Adrenal gland (tissue), 19 donors: ENCODE data around the gene CASKIN2. TPM values are rescaled to one million over a fixed set of nuclear protein-coding genes. Genes with fewer than 3 reads are reported as not detected.

ENCODE experiments used
- DNase-seq, 7 donors: peaks; one replicate each; pipeline ENCODE4 v3.0.0-alpha.2; 2019 to 2020
- H3K27ac ChIP-seq, 5 donors: fragments of 200-600 bp; sonication (generic) in 4 of 5; 1 replicate in 3 of 5; 2 replicates in 2 of 5; pipeline versions ENCODE4 v1.5.1 to v1.8.0; 2016 to 2020; ENCODE audit warnings: mild to moderate bottlenecking in 1 of 5
- H3K27me3 ChIP-seq: fragments of 200-600 bp; 2 replicates; pipeline ENCODE4 v1.8.0; 2021
- H3K36me3 ChIP-seq, 2 donors: fragments of 200-600 bp; replicated peaks in 1 of 2; 1 replicate in 1 of 2; 2 replicates in 1 of 2; pipeline versions ENCODE4 v1.5.1 to v1.8.0; 2018 to 2022
- H3K4me1 ChIP-seq, 2 donors: fragments of 200-600 bp; replicated peaks in 1 of 2; 1 replicate in 1 of 2; 2 replicates in 1 of 2; pipeline versions ENCODE4 v1.5.1 to v1.8.0; 2018 to 2021
- H3K4me3 ChIP-seq, 4 donors: fragments of 200-600 bp; sonication (generic) in 3 of 4; one replicate each; pipeline ENCODE4 v1.5.1; 2016 to 2018
- H3K9me3 ChIP-seq, 3 donors: fragments of 200-600 bp; sonication (generic) in 1 of 3; replicated peaks in 1 of 3; 1 replicate in 2 of 3; 2 replicates in 1 of 3; pipeline versions ENCODE4 v1.5.1 to v1.8.0; 2016 to 2021
- POLR2A ChIP-seq, 2 donors: fragments of 450-650 bp; IDR thresholded peaks; one replicate each; pipeline ENCODE4 v1.6.1; 2017; ENCODE audit warnings: antibody characterized with exemption in 2 of 2, mild to moderate bottlenecking in 2 of 2, moderate library complexity in 1 of 2
- WGBS, 4 donors: extraction: QIAGEN DNeasy Blood & Tissue Kit in 2 of 4; methylation state at CpG; one replicate each; pipeline versions ENCODE4 v1.1.5 to v1.1.7; 2013 to 2017; 5-methylcytosine and 5-hydroxymethylcytosine counted together
- intact Hi-C, 2 donors: fragments of 100-400 bp; cut with DNase I; formaldehyde crosslinking; loops; one replicate each; pipeline versions ENCODE4 v1.14.1 to v1.15.0; 2022 to 2023
- long read RNA-seq, 10 donors: library from polyadenylated mRNA in 3 of 10; unstranded in 2 of 10; stranded (forward) in 1 of 10; transcript quantifications; one replicate each; pipeline ENCODE4 v2.0.0 and lab custom pipeline, GENCODE V29; 2021 to 2026
- polyA plus RNA-seq, 3 donors: library from polyadenylated mRNA; stranded (reverse); fragments of 200-250 nt in 2 of 3; fragments of 350-450 nt in 1 of 3; fragmentation: Illumina TruSeq in 1 of 3; extraction: RNeasy Lipid Tissue Mini Kit (QIAGEN cat#74804) in 1 of 3; gene quantifications; one replicate each; pipeline ENCODE4 v1.2.3, GENCODE V29; 2013 to 2014
- total RNA-seq, 9 donors: library from RNA; depleted of rRNA in 4 of 9; stranded (reverse); fragments of >200 nt in 4 of 9; fragments of 120-200 nt in 1 of 9; fragmentation: NEBNext Ultra II Directional in 1 of 9; extraction: Animal tissue kit (Norgen Biotek cat#: 25700) in 1 of 9; gene quantifications; one replicate each; pipeline versions ENCODE4 v1.1.0 to v1.2.4, GENCODE V29; 2013 to 2023
- TF ChIP-seq, protein P1 (sequence below), 6 experiments: fragments of 450-650 bp in 4 of 6; fragments of 200-600 bp in 2 of 6; sonication (generic) in 1 of 6; IDR thresholded peaks; 1 replicate in 5 of 6; 2 replicates in 1 of 6; pipeline versions ENCODE4 v1.5.1 to v1.8.0; 2016 to 2021; ENCODE audit warnings: antibody characterized with exemption in 6 of 6, mild to moderate bottlenecking in 2 of 6, moderate library complexity in 1 of 6
- donor health status: healthy with polysubstance abuse.
- donor health status: Bipolar disorder and iron deficiency.
- donor health status: DM: yes; HTN: yes; CAD: no.
- donor health status: DM: no; HTN: no; CAD: no.
- donor health status: DM: no; HTN: no; CAD: no.
- donor health status: DM: yes; HTN: yes; CAD: no.

CASKIN2 gene, protein sequence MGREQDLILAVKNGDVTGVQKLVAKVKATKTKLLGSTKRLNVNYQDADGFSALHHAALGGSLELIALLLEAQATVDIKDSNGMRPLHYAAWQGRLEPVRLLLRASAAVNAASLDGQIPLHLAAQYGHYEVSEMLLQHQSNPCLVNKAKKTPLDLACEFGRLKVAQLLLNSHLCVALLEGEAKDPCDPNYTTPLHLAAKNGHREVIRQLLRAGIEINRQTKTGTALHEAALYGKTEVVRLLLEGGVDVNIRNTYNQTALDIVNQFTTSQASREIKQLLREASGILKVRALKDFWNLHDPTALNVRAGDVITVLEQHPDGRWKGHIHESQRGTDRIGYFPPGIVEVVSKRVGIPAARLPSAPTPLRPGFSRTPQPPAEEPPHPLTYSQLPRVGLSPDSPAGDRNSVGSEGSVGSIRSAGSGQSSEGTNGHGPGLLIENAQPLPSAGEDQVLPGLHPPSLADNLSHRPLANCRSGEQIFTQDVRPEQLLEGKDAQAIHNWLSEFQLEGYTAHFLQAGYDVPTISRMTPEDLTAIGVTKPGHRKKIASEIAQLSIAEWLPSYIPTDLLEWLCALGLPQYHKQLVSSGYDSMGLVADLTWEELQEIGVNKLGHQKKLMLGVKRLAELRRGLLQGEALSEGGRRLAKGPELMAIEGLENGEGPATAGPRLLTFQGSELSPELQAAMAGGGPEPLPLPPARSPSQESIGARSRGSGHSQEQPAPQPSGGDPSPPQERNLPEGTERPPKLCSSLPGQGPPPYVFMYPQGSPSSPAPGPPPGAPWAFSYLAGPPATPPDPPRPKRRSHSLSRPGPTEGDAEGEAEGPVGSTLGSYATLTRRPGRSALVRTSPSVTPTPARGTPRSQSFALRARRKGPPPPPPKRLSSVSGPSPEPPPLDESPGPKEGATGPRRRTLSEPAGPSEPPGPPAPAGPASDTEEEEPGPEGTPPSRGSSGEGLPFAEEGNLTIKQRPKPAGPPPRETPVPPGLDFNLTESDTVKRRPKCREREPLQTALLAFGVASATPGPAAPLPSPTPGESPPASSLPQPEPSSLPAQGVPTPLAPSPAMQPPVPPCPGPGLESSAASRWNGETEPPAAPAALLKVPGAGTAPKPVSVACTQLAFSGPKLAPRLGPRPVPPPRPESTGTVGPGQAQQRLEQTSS (N-terminal part only)
- total RNA-seq (10 to 100 TPM; 12.9 to 90.8 (median 35.6) TPM), polyA plus RNA-seq (10 to 100 TPM; 10.1 to 43.2 (median 28.3) TPM)
- long read RNA-seq, donor 1 = 0 reads
- long read RNA-seq, donor 2, partial matches to known transcripts = 16 of 16 reads
- long read RNA-seq, donor 2, other reads (novel, unspliced or antisense) = 0 of 16 reads
- long read RNA-seq, donor 3, partial matches to known transcripts = 0 of 1 reads
- long read RNA-seq, donor 3, other reads (novel, unspliced or antisense) = 0 of 1 reads
- long read RNA-seq, donor 4, partial matches to known transcripts = 4 of 4 reads
- long read RNA-seq, donor 4, other reads (novel, unspliced or antisense) = 0 of 4 reads
- long read RNA-seq, donor 5, full-length matches to known transcripts = 14 of 58 reads
- long read RNA-seq, donor 5, partial matches to known transcripts = 32 of 58 reads
- long read RNA-seq, donor 5, other reads (novel, unspliced or antisense) = 12 of 58 reads
- long read RNA-seq, donor 6, partial matches to known transcripts = 6 of 6 reads
- long read RNA-seq, donor 6, other reads (novel, unspliced or antisense) = 0 of 6 reads
- long read RNA-seq, donor 7 = 0 reads
- long read RNA-seq, donor 8, partial matches to known transcripts = 25 of 25 reads
- long read RNA-seq, donor 8, other reads (novel, unspliced or antisense) = 0 of 25 reads
- long read RNA-seq, donor 9, partial matches to known transcripts = 0 of 1 reads
- long read RNA-seq, donor 9, other reads (novel, unspliced or antisense) = 0 of 1 reads
- long read RNA-seq, donor 10 = 0 reads

DNA sequence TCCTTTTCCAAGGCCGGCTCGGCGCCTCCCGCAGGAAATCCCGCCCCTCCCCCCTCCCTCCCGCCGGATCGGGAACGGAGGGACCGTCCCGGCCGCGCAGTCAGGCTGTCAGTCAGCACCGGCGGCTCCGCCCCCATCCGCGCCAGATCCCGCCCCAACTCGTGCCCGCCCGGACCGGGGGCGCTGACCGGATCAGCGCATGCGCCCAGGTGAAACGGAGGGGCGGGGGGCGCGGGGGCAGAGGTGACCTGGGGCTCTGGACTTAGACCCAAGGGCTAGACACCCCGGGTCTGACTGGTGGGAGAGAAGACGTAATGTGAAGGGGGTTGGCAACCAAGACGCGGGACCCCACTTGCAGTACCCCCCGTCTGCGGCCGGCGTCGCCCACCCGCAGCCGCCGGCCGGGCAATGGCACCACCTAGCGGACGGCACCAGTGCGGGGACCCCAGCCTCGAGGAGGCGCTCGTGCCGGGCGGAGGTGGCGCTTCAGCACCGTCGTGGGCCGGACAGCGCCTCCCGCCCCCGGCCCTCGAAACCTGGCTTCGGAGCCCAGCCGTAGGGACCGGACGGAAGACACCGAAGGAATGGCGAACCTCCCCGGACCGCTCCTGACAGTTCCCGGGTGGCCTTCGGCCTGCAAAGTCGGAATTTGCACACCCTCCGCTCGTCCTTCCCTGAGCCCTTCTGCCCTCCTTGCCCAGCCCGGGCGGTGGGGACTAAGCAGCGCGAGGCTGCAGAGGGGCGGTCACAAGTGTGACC is at the start of gene CASKIN2:
Gene CASKIN2 (minus strand): TSS at position 42 of the 759 bp plus-strand sequence. CDS start 1,733 bp downstream, outside the sequence.
- no peaks in the 10 kb centered on the region for H3K27me3 ChIP-seq
- H3K4me1 ChIP-seq = peaks cover 26 to 49% of the 10 kb centered on the region in 2 donors
- peak within 1 kb of the TSS; percentile 6 to 93 (median 86) for H3K27ac ChIP-seq
- H3K4me3 ChIP-seq = peak within 1 kb of the TSS; percentile 48 to 94 (median 61)
- intact Hi-C loops = loop anchor here (5.0 to 10.0 kb wide), 2 partner anchors 88 to 191 kb away; no protein-coding TSS in a partner anchor
- H3K36me3 ChIP-seq = peaks cover 0 to 12% of the 10 kb centered on the region in 2 donors
- peak; percentile 97 to 99 (median 98) for DNase-seq
- H3K9me3 ChIP-seq = no peaks in the 10 kb centered on the region
- WGBS, 4 donors = 0 to 1% (median 1%) methylated on average over 6 to 78 of the region's 78 CpGs; no CpG with 5 or more reads in 1 of the 4 donors
- TF ChIP-seq, protein P1, sequence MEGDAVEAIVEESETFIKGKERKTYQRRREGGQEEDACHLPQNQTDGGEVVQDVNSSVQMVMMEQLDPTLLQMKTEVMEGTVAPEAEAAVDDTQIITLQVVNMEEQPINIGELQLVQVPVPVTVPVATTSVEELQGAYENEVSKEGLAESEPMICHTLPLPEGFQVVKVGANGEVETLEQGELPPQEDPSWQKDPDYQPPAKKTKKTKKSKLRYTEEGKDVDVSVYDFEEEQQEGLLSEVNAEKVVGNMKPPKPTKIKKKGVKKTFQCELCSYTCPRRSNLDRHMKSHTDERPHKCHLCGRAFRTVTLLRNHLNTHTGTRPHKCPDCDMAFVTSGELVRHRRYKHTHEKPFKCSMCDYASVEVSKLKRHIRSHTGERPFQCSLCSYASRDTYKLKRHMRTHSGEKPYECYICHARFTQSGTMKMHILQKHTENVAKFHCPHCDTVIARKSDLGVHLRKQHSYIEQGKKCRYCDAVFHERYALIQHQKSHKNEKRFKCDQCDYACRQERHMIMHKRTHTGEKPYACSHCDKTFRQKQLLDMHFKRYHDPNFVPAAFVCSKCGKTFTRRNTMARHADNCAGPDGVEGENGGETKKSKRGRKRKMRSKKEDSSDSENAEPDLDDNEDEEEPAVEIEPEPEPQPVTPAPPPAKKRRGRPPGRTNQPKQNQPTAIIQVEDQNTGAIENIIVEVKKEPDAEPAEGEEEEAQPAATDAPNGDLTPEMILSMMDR (IDR thresholded peaks at IDR 0.05) = peak; percentile 91 to 99 (median 97)
- no peak for TF ChIP-seq POLR2A (IDR thresholded peaks at IDR 0.05)

DNA sequence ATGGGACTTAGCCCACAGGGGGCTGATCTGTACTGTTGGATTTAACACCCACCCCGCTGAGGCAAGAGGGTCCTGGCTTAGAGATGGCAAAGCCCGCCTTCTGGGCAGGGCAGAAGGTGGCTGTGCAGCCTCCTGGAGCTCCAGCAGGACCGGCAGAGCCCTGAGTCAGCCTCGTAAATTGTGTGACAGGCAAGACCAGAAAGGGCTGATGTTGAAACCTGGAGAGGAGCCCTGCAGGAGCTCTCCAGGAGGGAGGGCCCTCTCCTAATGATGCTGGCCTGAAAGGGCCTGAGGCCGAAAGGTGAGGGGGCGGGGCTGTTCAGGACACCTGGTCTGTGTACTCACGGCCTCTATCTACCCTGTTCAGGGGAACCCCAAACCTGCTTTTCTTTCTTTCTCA is 49.7 kb upstream of the CASKIN2 start:
- H3K27ac ChIP-seq = no peak overlapping the region
- no peaks in the 10 kb centered on the region for H3K36me3 ChIP-seq

More for the DNA sequence above, 49.7 kb upstream of the CASKIN2 start:
- WGBS, 4 donors = 78 to 85% (median 81%) methylated on average over 5 to 7 of the region's 7 CpGs
- H3K27me3 ChIP-seq = no peaks in the 10 kb centered on the region
- H3K4me3 ChIP-seq = no peak overlapping the region
- no peak for DNase-seq
- H3K4me1 ChIP-seq = no peaks in the 10 kb centered on the region
- TF ChIP-seq, protein P1 (IDR thresholded peaks at IDR 0.05) = no peak
- TF ChIP-seq POLR2A (IDR thresholded peaks at IDR 0.05) = no peak
- no peaks in the 10 kb centered on the region for H3K9me3 ChIP-seq
- intact Hi-C loops = no loop called here
